Measurements from ENCODE around the gene RMI1. TPM values are rescaled to one million over a fixed set of nuclear protein-coding genes. Genes with fewer than 3 reads are reported as not detected.

The RMI1 gene
- polyA plus RNA-seq (2013, experiment 1 of 2): 29.8 TPM
- polyA plus RNA-seq (2013, experiment 2 of 2): 31.2 TPM

- H3K27me3 ChIP-seq (ENCODE audit: insufficient read depth, low read length): no peaks in the 10 kb centered on the region
- H3K9me3 ChIP-seq (ENCODE audit: insufficient read depth, low read depth, low read length): no peaks in the 10 kb centered on the region
- H3K9ac ChIP-seq (ENCODE audit: low read depth, low read length): peak within 1 kb of the TSS; percentile 100
- WGBS: under 1% methylated on average over 68 of the region's 69 CpGs
- H3K4me3 ChIP-seq (ENCODE audit: low read length): peak within 1 kb of the TSS; percentile 97
- peaks cover 25% of the 10 kb centered on the region for H3K4me1 ChIP-seq (ENCODE audit: insufficient read depth, low read length)
- peaks cover 36% of the 10 kb centered on the region for H3K36me3 ChIP-seq (ENCODE audit: insufficient read depth, low read length)
- peak within 1 kb of the TSS; percentile 99 for H3K27ac ChIP-seq (ENCODE audit: low read depth, low read length)
Measured at GRCh38 chr9:83980395-83981125, at the start of gene RMI1. Gene RMI1, plus strand, starts transcription at chr9:83980805. Its CDS starts 20,182 bp downstream, at chr9:84000987.

GRCh38 chr9:83930881-83931280, 49.7 kb upstream of the RMI1 start:
- H3K36me3 ChIP-seq (ENCODE audit: insufficient read depth, low read length): no peaks in the 10 kb centered on the region
- H3K4me3 ChIP-seq (ENCODE audit: low read length): no peak overlapping the region
- no peaks in the 10 kb centered on the region; the same call in 1 of the 2 replicates for H3K27me3 ChIP-seq (ENCODE audit: insufficient read depth, low read length)
- no peak overlapping the region for H3K27ac ChIP-seq (ENCODE audit: low read depth, low read length)
- no peaks in the 10 kb centered on the region for H3K9me3 ChIP-seq (ENCODE audit: insufficient read depth, low read depth, low read length)
- WGBS: 97% methylated on average over 5 of the region's 5 CpGs
- peaks cover 14% of the 10 kb centered on the region; the same call in 1 of the 2 replicates for H3K4me1 ChIP-seq (ENCODE audit: insufficient read depth, low read length)
- H3K9ac ChIP-seq (ENCODE audit: low read depth, low read length): no peak overlapping the region

- no peaks in the 10 kb centered on the region for H3K36me3 ChIP-seq (ENCODE audit: insufficient read depth, low read length)
- no peak overlapping the region for H3K9ac ChIP-seq (ENCODE audit: low read depth, low read length)
- peaks cover 14% of the 10 kb centered on the region; the same call in 1 of the 2 replicates for H3K4me1 ChIP-seq (ENCODE audit: insufficient read depth, low read length)
- H3K4me3 ChIP-seq (ENCODE audit: low read length): no peak overlapping the region
- no peaks in the 10 kb centered on the region; the same call in 1 of the 2 replicates for H3K27me3 ChIP-seq (ENCODE audit: insufficient read depth, low read length)
- no peaks in the 10 kb centered on the region for H3K9me3 ChIP-seq (ENCODE audit: insufficient read depth, low read depth, low read length)
- H3K27ac ChIP-seq (ENCODE audit: low read depth, low read length): no peak overlapping the region
- WGBS: 95% methylated on average over 2 of the region's 2 CpGs
Measured at GRCh38 chr9:83932011-83932410, 48.6 kb upstream of the RMI1 start.

GRCh38 chr9:83932851-83933250, 47.8 kb upstream of the RMI1 start:
- no peak overlapping the region for H3K9ac ChIP-seq (ENCODE audit: low read depth, low read length)
- no peaks in the 10 kb centered on the region for H3K36me3 ChIP-seq (ENCODE audit: insufficient read depth, low read length)
- no peak overlapping the region for H3K4me3 ChIP-seq (ENCODE audit: low read length)
- peaks cover 14% of the 10 kb centered on the region; the same call in 1 of the 2 replicates for H3K4me1 ChIP-seq (ENCODE audit: insufficient read depth, low read length)
- 87% methylated on average over 3 of the region's 5 CpGs for WGBS
- no peaks in the 10 kb centered on the region for H3K9me3 ChIP-seq (ENCODE audit: insufficient read depth, low read depth, low read length)
- no peaks in the 10 kb centered on the region for H3K27me3 ChIP-seq (ENCODE audit: insufficient read depth, low read length)
- no peak overlapping the region for H3K27ac ChIP-seq (ENCODE audit: low read depth, low read length)

GRCh38 chr9:83933790-83934189, 46.8 kb upstream of the RMI1 start:
- Histone ChIP-seq H3K27me3 (ENCODE audit: insufficient read depth, low read length) (no peaks in the 10 kb centered on the region), H3K9ac (ENCODE audit: low read depth, low read length) (no peak overlapping the region), H3K4me3 (ENCODE audit: low read length) (no peak overlapping the region), H3K36me3 (ENCODE audit: insufficient read depth, low read length) (no peaks in the 10 kb centered on the region; the same call in 1 of the 2 replicates), H3K9me3 (ENCODE audit: insufficient read depth, low read depth, low read length) (no peaks in the 10 kb centered on the region), H3K27ac (ENCODE audit: low read depth, low read length) (no peak overlapping the region), H3K4me1 (ENCODE audit: insufficient read depth, low read length) (peaks cover 14% of the 10 kb centered on the region; the same call in 1 of the 2 replicates)
- WGBS: 98% methylated on average over 2 of the region's 3 CpGs

- Histone ChIP-seq H3K27me3 (ENCODE audit: insufficient read depth, low read length) (no peaks in the 10 kb centered on the region), H3K36me3 (ENCODE audit: insufficient read depth, low read length) (peaks cover 6% of the 10 kb centered on the region; the same call in 1 of the 2 replicates), H3K9ac (ENCODE audit: low read depth, low read length) (no peak overlapping the region), H3K9me3 (ENCODE audit: insufficient read depth, low read depth, low read length) (no peaks in the 10 kb centered on the region), H3K4me1 (ENCODE audit: insufficient read depth, low read length) (peaks cover 14% of the 10 kb centered on the region; the same call in 1 of the 2 replicates), H3K4me3 (ENCODE audit: low read length) (no peak overlapping the region), H3K27ac (ENCODE audit: low read depth, low read length) (no peak overlapping the region)
- 85% methylated on average over 5 of the region's 5 CpGs for WGBS
Measured at GRCh38 chr9:83934569-83935275, 45.9 kb upstream of the RMI1 start.

GRCh38 chr9:83935276-83935935, 45.2 kb upstream of the RMI1 start:
- H3K36me3 ChIP-seq (ENCODE audit: insufficient read depth, low read length): peaks cover 9% of the 10 kb centered on the region; the same call in 1 of the 2 replicates
- H3K27ac ChIP-seq (ENCODE audit: low read depth, low read length): no peak overlapping the region
- no peak overlapping the region for H3K9ac ChIP-seq (ENCODE audit: low read depth, low read length)
- no peak overlapping the region for H3K4me3 ChIP-seq (ENCODE audit: low read length)
- no peaks in the 10 kb centered on the region for H3K9me3 ChIP-seq (ENCODE audit: insufficient read depth, low read depth, low read length)
- peaks cover 14% of the 10 kb centered on the region; the same call in 1 of the 2 replicates for H3K4me1 ChIP-seq (ENCODE audit: insufficient read depth, low read length)
- 81% methylated on average over 3 of the region's 3 CpGs for WGBS
- H3K27me3 ChIP-seq (ENCODE audit: insufficient read depth, low read length): no peaks in the 10 kb centered on the region

- H3K27me3 ChIP-seq (ENCODE audit: insufficient read depth, low read length): no peaks in the 10 kb centered on the region
Measured at GRCh38 chr9:83936523-83936922, 44.1 kb upstream of the RMI1 start.

GRCh38 chr9:83937861-83938455, 42.6 kb upstream of the RMI1 start:
- Histone ChIP-seq H3K4me1 (ENCODE audit: insufficient read depth, low read length) (peaks cover 14% of the 10 kb centered on the region; the same call in 1 of the 2 replicates), H3K9me3 (ENCODE audit: insufficient read depth, low read depth, low read length) (no peaks in the 10 kb centered on the region), H3K27ac (ENCODE audit: low read depth, low read length) (no peak overlapping the region), H3K27me3 (ENCODE audit: insufficient read depth, low read length) (no peaks in the 10 kb centered on the region), H3K9ac (ENCODE audit: low read depth, low read length) (no peak overlapping the region), H3K36me3 (ENCODE audit: insufficient read depth, low read length) (peaks cover 23% of the 10 kb centered on the region), H3K4me3 (ENCODE audit: low read length) (no peak overlapping the region)
- no CpG with 5 or more reads among the region's 1 CpG for WGBS

More at GRCh38 chr9:83936523-83936922, 44.1 kb upstream of the RMI1 start:
- WGBS: 89% methylated on average over 6 of the region's 6 CpGs
- peaks cover 14% of the 10 kb centered on the region; the same call in 1 of the 2 replicates for H3K4me1 ChIP-seq (ENCODE audit: insufficient read depth, low read length)
- H3K27ac ChIP-seq (ENCODE audit: low read depth, low read length): no peak overlapping the region
- no peak overlapping the region for H3K4me3 ChIP-seq (ENCODE audit: low read length)
- H3K9ac ChIP-seq (ENCODE audit: low read depth, low read length): no peak overlapping the region
- H3K36me3 ChIP-seq (ENCODE audit: insufficient read depth, low read length): peaks cover 11% of the 10 kb centered on the region
- H3K9me3 ChIP-seq (ENCODE audit: insufficient read depth, low read depth, low read length): no peaks in the 10 kb centered on the region

- no peaks in the 10 kb centered on the region for H3K9me3 ChIP-seq (ENCODE audit: insufficient read depth, low read depth, low read length)
- WGBS: 97% methylated on average over 5 of the region's 5 CpGs
- H3K27ac ChIP-seq (ENCODE audit: low read depth, low read length): no peak overlapping the region
- no peaks in the 10 kb centered on the region for H3K27me3 ChIP-seq (ENCODE audit: insufficient read depth, low read length)
- no peak overlapping the region for H3K9ac ChIP-seq (ENCODE audit: low read depth, low read length)
- H3K4me3 ChIP-seq (ENCODE audit: low read length): no peak overlapping the region
- H3K4me1 ChIP-seq (ENCODE audit: insufficient read depth, low read length): 0 out of 2 replicates have a peak, but pooled peaks cover under 1% of the 10 kb centered on the region
- peaks cover 42% of the 10 kb centered on the region for H3K36me3 ChIP-seq (ENCODE audit: insufficient read depth, low read length)
Measured at GRCh38 chr9:83940590-83941303, 39.9 kb upstream of the RMI1 start.
